Left renal cortex interstitium (tissue), 4 donors: ENCODE data around the gene SIX1. TPM values are rescaled to one million over a fixed set of nuclear protein-coding genes. Genes with fewer than 3 reads are reported as not detected.

ENCODE experiments used
- DNase-seq, 4 donors: peaks; one replicate each; pipeline ENCODE4 v3.0.0-alpha.2; 2013; ENCODE audit warnings: low read depth in 4 of 4, low spot score in 2 of 4, missing footprints in 1 of 4
- polyA plus RNA-seq, 4 donors: library from polyadenylated mRNA; unstranded; fragments of 120-200 nt; gene quantifications; one replicate each; pipeline ENCODE4 v1.2.1, GENCODE V29; 2013; ENCODE audit not compliant: insufficient read length in 4 of 4

Gene SIX1
- polyA plus RNA-seq, 4 donors = 8.2 to 14.3 (median 10.9) TPM

- DNase-seq = no peak
Measured at GRCh38 chr14:60655898-60656685, 6.8 kb upstream of the SIX1 start.

DNA sequence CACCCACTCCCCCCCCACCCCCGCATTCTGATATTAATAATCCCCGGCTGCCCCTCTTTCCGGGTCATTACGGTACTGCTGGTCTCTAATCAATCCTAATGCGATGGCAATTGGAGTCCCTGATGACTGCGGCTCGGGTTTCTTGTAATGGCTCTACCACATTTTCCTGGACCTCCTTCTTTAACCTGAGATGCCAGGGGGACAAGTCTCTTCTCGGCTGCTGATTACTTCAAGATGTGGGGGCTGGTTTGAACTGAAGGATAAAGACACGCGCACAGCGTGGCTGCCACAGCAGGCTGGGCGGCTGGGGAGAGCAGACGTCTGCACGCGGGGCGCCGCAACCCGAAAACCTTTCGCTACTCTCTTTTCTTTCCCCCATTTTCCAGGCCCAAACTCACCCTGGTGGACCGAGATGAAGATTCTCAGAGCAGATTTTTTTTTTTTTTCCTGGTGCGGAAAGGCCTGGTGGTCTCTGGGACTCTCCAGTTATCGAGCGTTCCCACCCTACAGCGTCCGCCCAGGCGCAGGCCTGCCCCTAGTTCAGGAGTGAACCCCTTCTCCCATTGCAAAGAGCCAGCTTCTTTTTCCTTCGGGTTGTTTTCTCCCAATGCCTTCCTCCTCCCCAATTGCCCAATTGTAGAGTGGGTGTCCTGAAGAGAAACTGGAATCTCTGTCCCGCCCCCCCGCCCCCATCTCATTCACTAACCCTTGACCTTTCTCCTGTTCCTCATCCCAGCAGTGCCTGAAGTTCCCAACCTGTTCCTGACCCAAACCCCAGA is 6.0 kb upstream of the SIX1 start:
- no peak for DNase-seq

DNA sequence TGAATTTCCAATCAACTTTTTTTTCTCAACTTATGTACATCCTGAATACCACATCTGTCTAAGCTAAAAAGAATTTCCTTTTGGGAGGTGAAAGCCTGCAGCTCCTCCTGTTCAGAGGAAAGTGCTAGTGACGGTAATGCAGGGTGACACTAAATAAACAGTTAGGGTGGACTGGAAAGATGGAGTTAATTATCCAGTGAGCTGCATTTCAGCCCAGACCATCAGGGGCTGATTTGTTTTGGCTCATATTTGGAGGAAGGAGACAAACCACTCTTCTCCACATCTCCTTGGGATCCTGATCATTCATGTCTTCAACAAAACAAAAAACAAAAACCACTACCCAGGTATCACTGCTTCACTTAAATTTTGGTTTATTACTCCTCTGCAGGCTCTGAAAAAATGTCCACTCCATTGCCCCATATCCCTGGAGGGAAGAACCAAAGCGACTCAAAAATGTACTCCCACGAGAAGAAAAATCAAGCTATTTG is 5.1 kb upstream of the SIX1 start:
- no peak for DNase-seq

GRCh38 chr14:60653701-60654161 is 4.5 kb upstream of the SIX1 start:
- DNase-seq = no peak

- no peak for DNase-seq
Measured at GRCh38 chr14:60652674-60653651, 3.7 kb upstream of the SIX1 start.

- DNase-seq = no peak
Measured at GRCh38 chr14:60651796-60652673, 2.8 kb upstream of the SIX1 start.

GRCh38 chr14:60651086-60651795 is 2.0 kb upstream of the SIX1 start:
- DNase-seq = no peak

DNA sequence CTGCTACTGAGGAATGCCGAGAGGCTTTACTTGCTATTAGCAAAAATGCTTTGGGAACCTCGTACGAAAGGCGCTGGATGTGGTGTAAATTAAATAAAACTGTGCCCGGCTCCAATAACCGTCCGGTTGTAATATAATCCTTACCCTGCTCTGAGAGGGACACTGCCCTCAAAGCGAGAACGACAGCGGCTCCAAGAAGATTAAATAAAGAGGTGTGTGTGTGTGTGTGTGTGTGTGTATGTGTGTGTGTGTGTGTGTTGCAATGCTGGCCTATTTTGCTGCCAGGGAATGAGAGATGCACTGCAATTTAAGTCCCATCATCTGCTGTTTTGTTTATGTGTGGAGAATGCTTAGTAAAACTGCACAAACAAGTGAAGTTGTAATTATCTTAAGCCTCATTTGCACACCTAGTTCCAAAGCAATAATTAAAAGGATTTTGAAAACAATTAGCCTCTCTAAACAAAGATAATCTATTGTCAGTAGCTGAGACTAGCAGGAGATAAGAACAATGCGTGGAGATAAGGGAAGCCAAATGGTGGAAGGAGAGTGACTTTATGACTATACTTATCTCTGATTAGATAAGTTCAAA is 1.2 kb upstream of the SIX1 start:
- DNase-seq = no peak

- no peak for DNase-seq
Measured at GRCh38 chr14:60649875-60650372, 647 bp upstream of the SIX1 start.

GRCh38 chr14:60648249-60648933 is 886 bp downstream of the SIX1 start:
- DNase-seq = no peak

- no peak for DNase-seq
Measured at GRCh38 chr14:60647837-60648248, 1.4 kb downstream of the SIX1 start.

DNA sequence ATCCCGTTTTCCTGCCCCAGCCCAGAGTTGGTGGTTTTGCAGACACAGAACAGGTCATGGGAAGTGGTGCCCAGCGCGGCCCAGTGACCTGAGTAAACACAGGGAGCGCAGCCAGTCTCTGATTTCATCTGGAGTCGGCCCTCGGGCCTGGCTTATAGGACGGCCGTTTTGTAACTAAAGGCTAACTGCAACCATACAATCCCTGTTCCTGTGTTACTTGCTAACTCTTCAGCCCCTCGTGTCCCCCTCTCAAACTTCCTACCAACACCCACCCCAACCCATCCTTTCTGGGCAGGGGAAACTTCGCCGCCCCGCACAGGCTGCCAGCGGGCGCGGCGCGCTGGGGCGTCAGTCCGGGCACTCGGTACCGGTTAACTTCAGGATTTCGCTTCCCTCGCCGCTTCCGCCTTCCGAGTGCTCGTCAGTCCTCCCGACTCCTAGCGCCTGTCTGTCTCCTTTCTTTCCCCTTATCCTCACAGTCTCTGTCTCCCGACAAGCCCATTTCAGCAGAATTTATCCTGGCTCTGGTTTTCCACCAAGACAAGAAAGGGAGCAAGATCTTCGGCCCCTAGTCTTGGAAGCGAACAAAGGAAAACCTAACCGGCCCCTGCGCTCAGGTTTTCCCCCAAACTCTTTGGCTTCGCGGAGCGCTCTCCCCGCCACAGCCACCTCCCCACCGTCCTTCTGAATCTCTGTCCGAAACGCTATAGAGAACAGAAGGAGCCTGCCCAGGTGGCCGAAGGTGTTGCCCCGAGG is 2.0 kb downstream of the SIX1 start:
- DNase-seq = no peak

DNA sequence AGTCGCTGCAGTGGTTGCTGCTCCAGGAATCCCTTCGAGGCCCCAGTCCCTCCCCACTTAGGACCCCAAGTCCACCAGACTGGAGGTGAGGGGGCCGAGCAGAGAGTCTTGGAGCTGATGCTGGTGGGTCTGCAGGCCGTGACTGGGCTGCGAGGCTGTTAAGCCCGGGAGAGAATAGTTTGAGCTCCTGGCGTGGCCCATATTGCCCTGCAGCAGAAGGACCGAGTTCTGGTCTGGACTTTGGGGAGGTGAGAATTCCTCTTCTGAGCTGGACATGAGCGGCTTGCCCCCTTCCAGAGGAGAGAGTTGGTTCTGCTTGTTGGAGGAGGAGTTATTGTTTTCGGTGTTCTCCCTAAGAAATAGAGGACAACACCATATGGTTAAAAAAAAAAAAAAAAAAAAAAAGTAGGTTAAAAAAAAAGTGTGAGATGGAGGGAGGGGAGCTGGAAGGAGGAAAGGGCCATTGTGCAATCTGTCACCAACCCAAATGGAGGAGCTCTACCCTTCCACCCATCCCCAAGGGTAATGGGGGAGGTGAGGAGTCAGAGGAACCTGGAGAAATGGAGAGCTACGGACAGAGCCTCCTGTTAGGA is 3.0 kb downstream of the SIX1 start:
- DNase-seq = no peak

DNA sequence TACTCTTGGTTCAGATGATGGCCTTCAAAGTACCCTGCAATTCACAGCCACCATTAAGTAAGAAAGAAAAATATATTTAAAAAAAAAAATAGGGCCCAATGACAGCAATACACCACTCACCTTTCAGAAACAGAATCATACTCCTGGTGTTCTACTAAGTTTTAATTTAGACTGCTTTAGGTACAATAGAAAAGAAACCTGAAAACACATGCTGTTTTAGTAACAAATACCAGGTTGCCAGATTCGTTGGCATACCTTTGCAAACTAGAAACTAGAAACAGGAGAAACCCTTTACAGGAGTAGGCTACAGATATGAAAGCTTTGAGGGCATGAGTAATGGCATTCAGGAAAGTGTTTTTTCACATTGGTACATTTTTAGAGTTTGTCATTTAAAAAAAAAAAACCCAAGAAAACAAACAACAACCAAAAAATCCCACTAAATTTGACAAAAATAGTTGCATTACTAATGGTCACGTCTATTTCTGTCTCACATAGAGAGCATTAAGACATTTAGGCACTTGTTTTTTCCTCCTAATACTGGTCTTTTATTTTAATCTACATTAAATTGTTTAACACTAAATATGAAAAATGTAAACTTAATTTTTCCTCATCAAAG is 4.0 kb downstream of the SIX1 start:
- no peak for DNase-seq

- DNase-seq = no peak
Measured at GRCh38 chr14:60644666-60645065, 4.6 kb downstream of the SIX1 start.
